SKM-1 (cell line): Measurements from ENCODE around the gene TMEM72.
A peak's percentile ranks its signal among the peaks of the same experiment; 100 is the strongest.

Source experiments
- DNase-seq: peaks from one replicate; lab custom pipeline; 2025; ENCODE audit not compliant: unreplicated experiment; lab: John Stamatoyannopoulos, UW

Gene TMEM72

GRCh38 chr10:44951576-44952226 lies 40.6 kb downstream of the TMEM72 start:
- DNase-seq, result no peak

GRCh38 chr10:44952779-44953231 lies 41.7 kb downstream of the TMEM72 start:
- no peak for DNase-seq

- no peak for DNase-seq
Measured at GRCh38 chr10:44954042-44954441, 42.9 kb downstream of the TMEM72 start.

GRCh38 chr10:44954962-44955361 lies 43.8 kb downstream of the TMEM72 start:
- no peak for DNase-seq

- no peak for DNase-seq
Measured at GRCh38 chr10:44955413-44956070, 44.4 kb downstream of the TMEM72 start.

GRCh38 chr10:44956226-44956625 lies 45.1 kb downstream of the TMEM72 start:
- DNase-seq, result no peak

GRCh38 chr10:44956717-44957706 lies 45.9 kb downstream of the TMEM72 start:
- no peak for DNase-seq

- no peak for DNase-seq
Measured at GRCh38 chr10:44958196-44958897, 47.2 kb downstream of the TMEM72 start.

GRCh38 chr10:44958898-44959246 lies 47.7 kb downstream of the TMEM72 start:
- DNase-seq, result no peak

- peak; percentile 51 for DNase-seq
Measured at GRCh38 chr10:44959247-44960087, 48.3 kb downstream of the TMEM72 start, which contains the start of gene RASSF4. Gene RASSF4, plus strand, starts transcription at chr10:44959802. Its CDS starts 10,401 bp downstream, at chr10:44970203.

GRCh38 chr10:44960088-44960460 lies 48.9 kb downstream of the TMEM72 start:
- DNase-seq, result no peak

GRCh38 chr10:44960482-44961229 lies 49.5 kb downstream of the TMEM72 start:
- no peak for DNase-seq

- DNase-seq, result no peak
Measured at GRCh38 chr10:44961230-44961571, 50.1 kb downstream of the TMEM72 start.

- no peak for DNase-seq
Measured at GRCh38 chr10:44961931-44962750, 51.0 kb downstream of the TMEM72 start.

GRCh38 chr10:44962870-44963738 lies 52.0 kb downstream of the TMEM72 start:
- peak; percentile 31 for DNase-seq

- DNase-seq, result no peak
Measured at GRCh38 chr10:44963772-44964633, 52.9 kb downstream of the TMEM72 start.

- no peak for DNase-seq
Measured at GRCh38 chr10:44965104-44965503, 54.0 kb downstream of the TMEM72 start.
